ENCODE data around the gene DYRK1A.

GRCh38 chr21:37530901-37531351, 164.4 kb downstream of the DYRK1A start:
- TF ChIP-seq POLR2AphosphoS5 (IDR thresholded peaks at IDR 0.05) (no peak), POLR2A (IDR thresholded peaks at IDR 0.05) (no peak)
- TF ChIP-seq, protein P1, sequence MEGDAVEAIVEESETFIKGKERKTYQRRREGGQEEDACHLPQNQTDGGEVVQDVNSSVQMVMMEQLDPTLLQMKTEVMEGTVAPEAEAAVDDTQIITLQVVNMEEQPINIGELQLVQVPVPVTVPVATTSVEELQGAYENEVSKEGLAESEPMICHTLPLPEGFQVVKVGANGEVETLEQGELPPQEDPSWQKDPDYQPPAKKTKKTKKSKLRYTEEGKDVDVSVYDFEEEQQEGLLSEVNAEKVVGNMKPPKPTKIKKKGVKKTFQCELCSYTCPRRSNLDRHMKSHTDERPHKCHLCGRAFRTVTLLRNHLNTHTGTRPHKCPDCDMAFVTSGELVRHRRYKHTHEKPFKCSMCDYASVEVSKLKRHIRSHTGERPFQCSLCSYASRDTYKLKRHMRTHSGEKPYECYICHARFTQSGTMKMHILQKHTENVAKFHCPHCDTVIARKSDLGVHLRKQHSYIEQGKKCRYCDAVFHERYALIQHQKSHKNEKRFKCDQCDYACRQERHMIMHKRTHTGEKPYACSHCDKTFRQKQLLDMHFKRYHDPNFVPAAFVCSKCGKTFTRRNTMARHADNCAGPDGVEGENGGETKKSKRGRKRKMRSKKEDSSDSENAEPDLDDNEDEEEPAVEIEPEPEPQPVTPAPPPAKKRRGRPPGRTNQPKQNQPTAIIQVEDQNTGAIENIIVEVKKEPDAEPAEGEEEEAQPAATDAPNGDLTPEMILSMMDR (IDR thresholded peaks at IDR 0.05): no peak

Data from prostate gland (tissue), 2 donors.